Embryonic facial prominence (tissue), 1 donor: ENCODE data around the gene PET100.

Experiments
- DNase-seq: peaks from one replicate; pipeline ENCODE4 v3.0.0-alpha.2; 2016; ENCODE audit errors: extremely low spot score

Gene PET100

GRCh38 chr19:7612282-7613274 lies 17.0 kb upstream of the PET100 start:
- DNase-seq: no peak

GRCh38 chr19:7614859-7615741 lies 14.5 kb upstream of the PET100 start:
- DNase-seq: no peak

GRCh38 chr19:7617172-7617571 lies 12.4 kb upstream of the PET100 start:
- no peak for DNase-seq

GRCh38 chr19:7617735-7618134 lies 11.9 kb upstream of the PET100 start:
- no peak for DNase-seq

- no peak for DNase-seq
Measured at GRCh38 chr19:7618348-7618747, 11.2 kb upstream of the PET100 start.

- DNase-seq: no peak
Measured at GRCh38 chr19:7618771-7619510, 10.7 kb upstream of the PET100 start.

GRCh38 chr19:7619671-7620441 lies 9.7 kb upstream of the PET100 start:
- DNase-seq: no peak

GRCh38 chr19:7620442-7621412 lies 8.9 kb upstream of the PET100 start:
- no peak for DNase-seq

- no peak for DNase-seq
Measured at GRCh38 chr19:7622933-7623685, 6.5 kb upstream of the PET100 start.

- no peak for DNase-seq
Measured at GRCh38 chr19:7623725-7624603, 5.6 kb upstream of the PET100 start.

- DNase-seq: no peak
Measured at GRCh38 chr19:7624810-7625209, 4.8 kb upstream of the PET100 start.

GRCh38 chr19:7625763-7626372 lies 3.7 kb upstream of the PET100 start:
- DNase-seq: no peak

GRCh38 chr19:7627166-7627565 lies 2.4 kb upstream of the PET100 start:
- DNase-seq: no peak

- DNase-seq: no peak
Measured at GRCh38 chr19:7628589-7629311, 843 bp upstream of the PET100 start.

GRCh38 chr19:7631577-7631976 lies 2.0 kb downstream of the PET100 start:
- DNase-seq: no peak

- no peak for DNase-seq
Measured at GRCh38 chr19:7632340-7633203, 3.0 kb downstream of the PET100 start.
